K562 (cell line): ENCODE results near the gene DIAPH1. TPM values are rescaled to one million over a fixed set of nuclear protein-coding genes. Genes with fewer than 3 reads are reported as not detected.

ENCODE experiments used
- BDP1 ChIP-seq: IDR thresholded peaks from 3 replicates; pipeline ENCODE4 v1.6.1; 2011; ENCODE audit not compliant: insufficient read length, insufficient read depth
- CTBP1 ChIP-seq: fragments of 450-650 bp; IDR thresholded peaks from 2 replicates; pipeline ENCODE4 v1.6.1; 2016; ENCODE audit warnings: borderline replicate concordance
- DMBX1 ChIP-seq: fragments of 250-450 bp; sonication (Bioruptor Pico); IDR thresholded peaks from 2 replicates; pipeline ENCODE4 v1.8.0; 2022; ENCODE audit warnings: inconsistent platforms, mild to moderate bottlenecking, moderate library complexity, borderline replicate concordance
- ELF1 ChIP-seq: fragments of 200-800 bp; sonication (Bioruptor generic); IDR thresholded peaks from 2 replicates; pipeline ENCODE4 v1.6.1; 2016; ENCODE audit warnings: missing genetic modification characterization, missing compliant biosample characterization
- EP400 ChIP-seq: fragments of 450-650 bp; IDR thresholded peaks from 2 replicates; pipeline ENCODE4 v1.6.1; 2017; ENCODE audit warnings: antibody characterized with exemption, mild to moderate bottlenecking, moderate library complexity
- ESRRA ChIP-seq: fragments of 450-650 bp; IDR thresholded peaks from 2 replicates; pipeline ENCODE4 v1.6.1; 2014; ENCODE audit warnings: low read depth, mild to moderate bottlenecking, moderate library complexity, borderline replicate concordance
- ETV1 ChIP-seq: fragments of 450-650 bp; conservative IDR thresholded peaks from 2 replicates; pipeline ENCODE4 v1.6.1; 2016; ENCODE audit warnings: missing genetic modification characterization, control low read depth, low read depth, missing compliant biosample characterization
- FOXA3 ChIP-seq, 2 experiments: fragments of 450-650 bp in 1 of 2; sonication (generic) in 1 of 2; formaldehyde crosslinking; IDR thresholded peaks in 1 of 2; conservative IDR thresholded peaks in 1 of 2; 2 replicates each; pipeline versions ENCODE4 v1.4.0 to v1.8.0; 2020 to 2022; ENCODE audit warnings: mild to moderate bottlenecking in 2 of 2, missing genetic modification reagents in 1 of 2
- GABPA ChIP-seq: fragments of 200-800 bp; sonication (Bioruptor generic); conservative IDR thresholded peaks from 2 replicates; pipeline ENCODE4 v1.6.1; 2016; ENCODE audit warnings: low read depth, missing genetic modification characterization, missing compliant biosample characterization
- KDM5B ChIP-seq: fragments of 200-600 bp; sonication (generic); IDR thresholded peaks from 2 replicates; pipeline ENCODE4 v1.6.1; 2012; ENCODE audit warnings: low read depth, mild to moderate bottlenecking, moderate library complexity, low read length, control low read depth, inconsistent platforms; ENCODE audit not compliant: insufficient replicate concordance
- MAFK ChIP-seq: IDR thresholded peaks from 2 replicates; pipeline ENCODE4 v1.6.1; 2011; ENCODE audit warnings: low read length, improper control_type of control experiment
- MEF2A ChIP-seq: IDR thresholded peaks from 2 replicates; pipeline ENCODE4 v1.6.1; 2011; ENCODE audit warnings: low read depth, mild to moderate bottlenecking, low read length, moderate library complexity; ENCODE audit not compliant: control insufficient read depth
- MYC ChIP-seq, 2 experiments: fragments of 250-450 bp in 1 of 2; sonication (Bioruptor Pico) in 1 of 2; IDR thresholded peaks; 2 replicates each; pipeline versions ENCODE4 v1.5.1 to v1.6.1; 2012 to 2021; ENCODE audit warnings: low read depth in 2 of 2, borderline replicate concordance in 1 of 2, improper control_type of control experiment in 1 of 2, low read length in 1 of 2, mild to moderate bottlenecking in 1 of 2, moderate library complexity in 1 of 2
- NCOA4 ChIP-seq: fragments of 450-650 bp; IDR thresholded peaks from 2 replicates; pipeline ENCODE4 v1.6.1; 2018; ENCODE audit warnings: mild to moderate bottlenecking; ENCODE audit not compliant: partially characterized antibody
- PHF20 ChIP-seq: fragments of 450-650 bp; IDR thresholded peaks from 2 replicates; pipeline ENCODE4 v1.6.1; 2018; ENCODE audit not compliant: partially characterized antibody
- PTBP1 ChIP-seq: fragments of 200-400 bp; formaldehyde crosslinking; IDR thresholded peaks from 2 replicates; pipeline ENCODE4 v1.6.1; 2017; ENCODE audit warnings: low read depth, low read length
- SIN3A ChIP-seq, 2 experiments: fragments of 150-350 bp in 1 of 2; IDR thresholded peaks; 2 replicates each; pipeline ENCODE4 v1.6.1; 2011 to 2016; ENCODE audit warnings: borderline replicate concordance in 2 of 2, low read depth in 2 of 2, low read length in 2 of 2, mild to moderate bottlenecking in 2 of 2, moderate library complexity in 2 of 2; ENCODE audit not compliant: control insufficient read depth in 1 of 2
- SPI1 ChIP-seq: IDR thresholded peaks from 2 replicates; pipeline ENCODE4 v1.6.1; 2011; ENCODE audit warnings: low read depth, low read length, control low read depth, borderline replicate concordance
- TBP ChIP-seq: optimal IDR thresholded peaks from 2 replicates; pipeline ENCODE3; 2011; ENCODE audit warnings: low read depth, low read length, improper control_type of control experiment
- TFAM ChIP-seq: fragments of 250-450 bp; sonication (Bioruptor Pico); conservative IDR thresholded peaks from 2 replicates; pipeline ENCODE4 v1.5.0; 2021; ENCODE audit warnings: mild to moderate bottlenecking, moderate library complexity
- TRIM24 ChIP-seq, 2 experiments: fragments of 450-650 bp; IDR thresholded peaks; 2 replicates each; pipeline ENCODE4 v1.6.1; 2016
- polyA plus RNA-seq, 8 experiments: library from polyadenylated mRNA; depleted of rRNA in 4 of 8; stranded (reverse) in 5 of 8; unstranded in 3 of 8; fragments of >200 nt; fragmentation: Nextera tagmentation in 2 of 8; fragmentation: Illumina TruSeq in 1 of 8; extraction: Ambion mirVana in 2 of 8; extraction: Trizol in 1 of 8; gene quantifications; 2 replicates each; pipeline versions ENCODE4 v1.2.1 to v1.2.3, GENCODE V29; 2011 to 2014; ENCODE audit warnings: inconsistent platforms in 1 of 8, missing spikeins in 1 of 8
- total RNA-seq, 7 experiments: library from RNA; depleted of rRNA in 6 of 7; stranded (reverse); fragments of >200 nt in 6 of 7; fragmentation: Illumina TruSeq in 2 of 7; extraction: Trizol in 2 of 7; gene quantifications; 2 replicates each; pipeline versions ENCODE4 v1.2.1 to v1.2.3, GENCODE V29; 2011 to 2021; ENCODE audit warnings: low replicate concordance in 1 of 7
- TF ChIP-seq, protein P1 (sequence below): fragments of 250-450 bp; sonication (Bioruptor Pico); IDR thresholded peaks from 2 replicates; pipeline ENCODE4 v1.4.0; 2020
- TF ChIP-seq, protein P2 (sequence below), 2 experiments: IDR thresholded peaks in 1 of 2; conservative IDR thresholded peaks in 1 of 2; 2 replicates each; pipeline ENCODE4 v1.6.1; 2016; ENCODE audit warnings: low read depth in 2 of 2, mild to moderate bottlenecking in 1 of 2, missing compliant biosample characterization in 1 of 2, missing genetic modification characterization in 1 of 2, moderate library complexity in 1 of 2

The DIAPH1 gene
- total and polyA plus RNA-seq, 9 of the 15 experiments (the other 6 are each of a cell fraction or from before 2014, with no cell fraction given), result 60.8 to 328 (median 97.8) TPM

DNA sequence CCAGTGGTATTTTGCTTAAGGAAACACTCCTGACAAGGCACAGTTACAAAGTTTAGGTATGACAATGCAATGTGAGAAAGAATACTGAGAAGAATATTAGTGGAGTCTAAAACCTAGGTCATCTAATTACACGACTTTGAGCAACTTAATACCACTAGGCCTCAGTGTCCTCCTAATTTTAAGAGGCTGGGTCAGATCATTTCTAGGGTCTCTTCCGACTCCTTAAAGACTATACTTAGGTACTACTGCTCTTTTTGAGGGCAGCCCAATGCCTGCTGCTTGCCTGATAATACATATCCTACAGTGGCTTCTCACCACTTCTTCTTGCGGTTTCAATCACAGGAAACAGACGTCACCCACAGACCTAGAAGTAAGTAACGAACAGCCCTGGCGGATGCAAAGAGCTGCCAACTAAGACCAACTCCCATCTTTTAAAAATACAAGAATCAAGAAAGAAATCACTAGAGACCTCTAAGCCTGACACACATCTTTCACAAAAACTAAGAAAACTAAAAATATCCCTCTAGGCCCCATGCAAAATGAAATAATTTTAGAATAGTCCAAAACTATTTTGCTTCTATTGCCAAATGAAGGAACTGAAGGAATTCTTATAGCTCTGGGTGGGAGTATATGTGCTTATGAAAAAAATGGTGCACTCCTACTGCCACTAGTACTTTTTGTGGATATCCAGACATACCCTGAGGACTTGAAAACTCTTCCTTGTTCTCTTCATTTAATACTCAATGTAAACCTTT, 13.1 kb downstream of the DIAPH1 start (continued):
- TF ChIP-seq NCOA4, result no peak
- TF ChIP-seq BDP1, result no peak
- TF ChIP-seq TFAM (CRISPR knock-in tag), result no peak
- TF ChIP-seq, protein P1, sequence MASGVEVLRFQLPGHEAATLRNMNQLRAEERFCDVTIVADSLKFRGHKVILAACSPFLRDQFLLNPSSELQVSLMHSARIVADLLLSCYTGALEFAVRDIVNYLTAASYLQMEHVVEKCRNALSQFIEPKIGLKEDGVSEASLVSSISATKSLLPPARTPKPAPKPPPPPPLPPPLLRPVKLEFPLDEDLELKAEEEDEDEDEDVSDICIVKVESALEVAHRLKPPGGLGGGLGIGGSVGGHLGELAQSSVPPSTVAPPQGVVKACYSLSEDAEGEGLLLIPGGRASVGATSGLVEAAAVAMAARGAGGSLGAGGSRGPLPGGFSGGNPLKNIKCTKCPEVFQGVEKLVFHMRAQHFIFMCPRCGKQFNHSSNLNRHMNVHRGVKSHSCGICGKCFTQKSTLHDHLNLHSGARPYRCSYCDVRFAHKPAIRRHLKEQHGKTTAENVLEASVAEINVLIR (CRISPR knock-in tag), result peak; percentile 74
- peak in 1 of 2 experiments; percentile 70; a peak in 1 of 4 replicates for TF ChIP-seq FOXA3 (CRISPR knock-in tag; conservative IDR thresholded peaks at IDR 0.05 in 1 of 2, IDR thresholded peaks at IDR 0.05 in 1 of 2)
- peak; percentile 25; the same call in 1 of the 2 replicates for TF ChIP-seq MYC (IDR thresholded peaks at IDR 0.05; ENCODE audit: low read depth, low read length)
- no peak for TF ChIP-seq MYC (CRISPR knock-in tag; IDR thresholded peaks at IDR 0.05; ENCODE audit: borderline replicate concordance, low read depth)
- peak; percentile 80 for TF ChIP-seq DMBX1
- peak; percentile 92 to 96 for TF ChIP-seq TRIM24 (IDR thresholded peaks at IDR 0.05)
- TF ChIP-seq EP400, result peak; percentile 48; the same call in 1 of the 2 replicates
- TF ChIP-seq MEF2A, result peak; percentile 58
- no peak for TF ChIP-seq PHF20
- TF ChIP-seq SPI1, result peak; percentile 52; the same call in 1 of the 2 replicates
- TF ChIP-seq SIN3A (IDR thresholded peaks at IDR 0.05; ENCODE audit: borderline replicate concordance in 2 of 2, control insufficient read depth in 1 of 2, low read depth in 2 of 2, low read length in 2 of 2), result no peak
- peak; percentile 76 for TF ChIP-seq CTBP1
- TF ChIP-seq, protein P2, sequence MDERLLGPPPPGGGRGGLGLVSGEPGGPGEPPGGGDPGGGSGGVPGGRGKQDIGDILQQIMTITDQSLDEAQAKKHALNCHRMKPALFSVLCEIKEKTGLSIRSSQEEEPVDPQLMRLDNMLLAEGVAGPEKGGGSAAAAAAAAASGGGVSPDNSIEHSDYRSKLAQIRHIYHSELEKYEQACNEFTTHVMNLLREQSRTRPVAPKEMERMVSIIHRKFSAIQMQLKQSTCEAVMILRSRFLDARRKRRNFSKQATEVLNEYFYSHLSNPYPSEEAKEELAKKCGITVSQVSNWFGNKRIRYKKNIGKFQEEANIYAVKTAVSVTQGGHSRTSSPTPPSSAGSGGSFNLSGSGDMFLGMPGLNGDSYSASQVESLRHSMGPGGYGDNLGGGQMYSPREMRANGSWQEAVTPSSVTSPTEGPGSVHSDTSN (CRISPR knock-in tag; IDR thresholded peaks at IDR 0.05; ENCODE audit: low read depth), result no peak
- TF ChIP-seq, protein P2 (tag; conservative IDR thresholded peaks at IDR 0.05; ENCODE audit: low read depth), result peak; percentile 50
- TF ChIP-seq ESRRA, result peak; percentile 96; the same call in 1 of the 2 replicates
- TF ChIP-seq TBP, result peak; percentile 22
- peak; percentile 99 for TF ChIP-seq ETV1 (tag)
- TF ChIP-seq KDM5B, result no peak
- TF ChIP-seq PTBP1, result no peak
- TF ChIP-seq ELF1 (tag), result peak; percentile 46; the same call in 1 of the 2 replicates
- TF ChIP-seq MAFK, result peak; percentile 13; the same call in 1 of the 2 replicates
- peak; percentile 69 for TF ChIP-seq GABPA (tag)
